ENCODE data around the gene KCNE3. TPM values are rescaled to one million over a fixed set of nuclear protein-coding genes. Genes with fewer than 3 reads are reported as not detected.

The KCNE3 gene
- total RNA-seq = not detected in 2 replicates

GRCh38 chr11:74466916-74467885 is at the start of gene KCNE3:
TSS of gene KCNE3 (minus strand) at chr11:74467549. CDS start at chr11:74457563, 9,986 bp downstream.

GRCh38 chr11:74492974-74493790 is 25.8 kb upstream of the KCNE3 start, which contains the start of gene LIPT2:
TSS of gene LIPT2 (minus strand) at chr11:74493724. CDS start at chr11:74493703, 21 bp downstream.

Other genes starting within 250 kb of the KCNE3 start
- gene P4HA3, start 155.9 kb downstream of the KCNE3 start, total RNA-seq = 1.1 and 3.7 TPM in 2 replicates
- gene PGM2L1, start 69.1 kb downstream of the KCNE3 start, total RNA-seq = 1.6 and 1.7 TPM in 2 replicates
- 2.4 and 4.6 TPM in 2 replicates for gene LIPT2, start 26.2 kb upstream of the KCNE3 start, total RNA-seq
- gene POLD3, start 125.0 kb upstream of the KCNE3 start, total RNA-seq = 8.4 and 15.1 TPM in 2 replicates

All from hair follicular keratinocyte (primary cell).